Gastrocnemius medialis (tissue), 4 donors: ENCODE measurements around the gene ASPHD2. TPM values are rescaled to one million over a fixed set of nuclear protein-coding genes. Genes with fewer than 3 reads are reported as not detected.

Experiments used
- ATAC-seq, 2 donors: fragments of 150-250 bp; one replicate each; pipeline ENCODE4 v1.9.1; 2016
- DNase-seq, 2 donors: peaks; one replicate each; pipeline ENCODE4 v3.0.0-alpha.2; 2019
- H3K27ac ChIP-seq, 4 donors: fragments of 200-600 bp; sonication (generic); 1 replicate in 1 of 4; 2 replicates in 3 of 4; pipeline ENCODE4 v1.5.1; 2016 to 2018; ENCODE audit warnings: mild to moderate bottlenecking in 2 of 4, moderate library complexity in 1 of 4
- H3K27me3 ChIP-seq, 3 donors: fragments of 200-600 bp; sonication (generic) in 2 of 3; 1 replicate in 1 of 3; 2 replicates in 2 of 3; pipeline versions ENCODE4 v1.5.1 to v1.6.0; 2016 to 2019; ENCODE audit warnings: mild to moderate bottlenecking in 1 of 3, moderate library complexity in 1 of 3
- H3K36me3 ChIP-seq, 2 donors: fragments of 200-600 bp; sonication (generic) in 1 of 2; one replicate each; pipeline ENCODE4 v1.5.1; 2017 to 2018
- H3K4me1 ChIP-seq, 2 donors: fragments of 200-600 bp; sonication (generic) in 1 of 2; one replicate each; pipeline ENCODE4 v1.5.1; 2016 to 2017; ENCODE audit warnings: mild to moderate bottlenecking in 2 of 2
- H3K4me3 ChIP-seq, 4 donors: fragments of 200-600 bp; sonication (generic) in 3 of 4; 1 replicate in 1 of 4; 2 replicates in 3 of 4; pipeline ENCODE4 v1.5.1; 2016 to 2019; ENCODE audit warnings: mild to moderate bottlenecking in 2 of 4
- H3K9me3 ChIP-seq, 3 donors: fragments of 200-600 bp; sonication (generic) in 2 of 3; 1 replicate in 1 of 3; 2 replicates in 2 of 3; pipeline ENCODE4 v1.5.1; 2016 to 2019
- POLR2A ChIP-seq, 2 donors: fragments of 450-650 bp; IDR thresholded peaks; one replicate each; pipeline ENCODE4 v1.6.1; 2017; ENCODE audit warnings: antibody characterized with exemption in 2 of 2, mild to moderate bottlenecking in 2 of 2, moderate library complexity in 2 of 2
- in situ Hi-C, 4 donors: fragments of 200-750 bp; cut with MboI; loops; one replicate each; pipeline versions ENCODE4 v1.15.0 to v1.8.0; 2017; ENCODE audit warnings: low sequenced_read_pairs in 4 of 4
- intact Hi-C: fragments of 100-400 bp; cut with DNase I; formaldehyde crosslinking; loops from one replicate; pipeline ENCODE4 v1.15.1; 2023; ENCODE audit warnings: low total_unique reads
- total RNA-seq, 4 donors: library from RNA; depleted of rRNA; stranded (reverse); fragments of >200 nt; gene quantifications; one replicate each; pipeline versions ENCODE4 v1.1.0 to v1.2.3, GENCODE V29; 2016
- TF ChIP-seq, protein P1 (sequence below), 5 experiments: fragments of 450-650 bp in 3 of 5; fragments of 200-600 bp in 2 of 5; sonication (generic) in 2 of 5; IDR thresholded peaks in 4 of 5; conservative IDR thresholded peaks in 1 of 5; 1 replicate in 4 of 5; 2 replicates in 1 of 5; pipeline ENCODE4 v1.5.1; 2016 to 2019; ENCODE audit warnings: antibody characterized with exemption in 5 of 5, mild to moderate bottlenecking in 3 of 5, moderate library complexity in 3 of 5

ASPHD2 gene
- total RNA-seq, 4 donors from 2014 or later = 0.07 to 0.10 TPM; not detected in 2

DNA sequence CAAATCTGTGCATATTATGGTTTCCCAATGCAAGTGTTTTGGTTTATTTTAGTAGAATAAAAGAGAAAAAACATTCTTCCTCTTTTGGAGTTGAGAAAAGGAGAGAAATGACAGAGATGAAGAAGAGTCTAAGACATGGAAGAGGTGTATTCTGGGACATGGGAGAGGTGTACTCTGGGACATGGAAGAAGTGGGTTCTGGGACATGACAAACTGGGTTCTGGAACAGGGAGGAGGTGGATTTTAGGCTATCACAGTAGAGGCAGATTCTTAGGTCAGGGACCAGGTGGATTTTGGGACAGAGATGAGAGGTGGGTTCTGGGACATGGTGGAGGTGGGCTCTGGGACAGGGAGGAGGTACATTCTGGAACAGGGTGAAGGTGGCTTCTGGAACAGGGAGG, 2.1 kb upstream of the ASPHD2 start:
- H3K27me3 ChIP-seq = peaks cover 16 to 28% (median 19%) of the 10 kb centered on the region in 3 donors
- no peak overlapping the region for H3K27ac ChIP-seq
- H3K4me3 ChIP-seq = no peak overlapping the region
- in situ Hi-C loops = no loop called here
- DNase-seq = no peak
- no peaks in the 10 kb centered on the region for H3K36me3 ChIP-seq
- TF ChIP-seq, protein P1, sequence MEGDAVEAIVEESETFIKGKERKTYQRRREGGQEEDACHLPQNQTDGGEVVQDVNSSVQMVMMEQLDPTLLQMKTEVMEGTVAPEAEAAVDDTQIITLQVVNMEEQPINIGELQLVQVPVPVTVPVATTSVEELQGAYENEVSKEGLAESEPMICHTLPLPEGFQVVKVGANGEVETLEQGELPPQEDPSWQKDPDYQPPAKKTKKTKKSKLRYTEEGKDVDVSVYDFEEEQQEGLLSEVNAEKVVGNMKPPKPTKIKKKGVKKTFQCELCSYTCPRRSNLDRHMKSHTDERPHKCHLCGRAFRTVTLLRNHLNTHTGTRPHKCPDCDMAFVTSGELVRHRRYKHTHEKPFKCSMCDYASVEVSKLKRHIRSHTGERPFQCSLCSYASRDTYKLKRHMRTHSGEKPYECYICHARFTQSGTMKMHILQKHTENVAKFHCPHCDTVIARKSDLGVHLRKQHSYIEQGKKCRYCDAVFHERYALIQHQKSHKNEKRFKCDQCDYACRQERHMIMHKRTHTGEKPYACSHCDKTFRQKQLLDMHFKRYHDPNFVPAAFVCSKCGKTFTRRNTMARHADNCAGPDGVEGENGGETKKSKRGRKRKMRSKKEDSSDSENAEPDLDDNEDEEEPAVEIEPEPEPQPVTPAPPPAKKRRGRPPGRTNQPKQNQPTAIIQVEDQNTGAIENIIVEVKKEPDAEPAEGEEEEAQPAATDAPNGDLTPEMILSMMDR (IDR thresholded peaks at IDR 0.05 in 4 of 5, conservative IDR thresholded peaks at IDR 0.05 in 1 of 5) = no peak
- TF ChIP-seq POLR2A (IDR thresholded peaks at IDR 0.05) = no peak
- ATAC-seq = no peak
- H3K9me3 ChIP-seq = no peaks in the 10 kb centered on the region
- intact Hi-C loops = no loop called here
- peaks cover 3% of the 10 kb centered on the region in 2 donors for H3K4me1 ChIP-seq

DNA sequence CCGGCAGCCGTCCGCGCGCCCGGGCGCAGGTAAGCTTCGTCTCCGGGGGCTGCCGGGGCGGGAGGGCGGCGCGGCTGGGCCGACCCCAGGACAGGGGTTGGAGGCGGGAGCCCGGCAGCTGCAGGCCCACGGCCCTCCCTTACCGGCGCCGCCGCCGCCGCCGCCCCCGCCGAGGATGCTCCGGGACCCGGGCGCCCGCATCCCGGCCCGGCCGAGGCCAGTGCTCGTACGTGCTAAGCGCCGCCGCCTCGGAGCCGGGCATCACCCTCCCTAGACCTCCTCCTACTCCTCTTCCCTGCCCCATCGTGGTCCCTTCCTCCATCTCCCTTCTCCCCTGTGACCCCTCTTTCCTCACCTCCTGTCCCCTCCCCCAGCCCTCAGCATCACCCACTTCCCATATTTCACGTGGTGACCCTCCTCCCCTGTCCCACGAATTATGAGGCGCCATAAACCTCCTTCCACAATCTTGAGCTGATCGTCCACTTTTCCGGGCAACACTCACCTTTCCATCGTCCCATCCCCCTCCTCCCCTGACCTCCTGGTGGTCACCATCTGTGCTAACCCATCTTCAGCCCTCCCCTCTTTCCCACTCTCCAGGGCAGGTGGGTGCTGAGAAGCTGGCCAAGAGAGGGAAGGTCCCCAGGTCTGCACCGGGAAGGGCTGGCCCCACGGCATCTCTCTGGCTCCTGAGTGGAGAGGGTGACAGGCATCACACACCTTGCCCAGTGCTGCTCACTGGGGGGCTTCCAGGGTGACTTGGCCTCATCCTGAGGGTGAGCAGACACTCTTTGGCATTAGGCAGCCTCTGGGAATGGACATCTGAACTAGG, 612 bp downstream of the ASPHD2 start:
- DNase-seq (no peak), ATAC-seq (peak in 1 of 2 donors; percentile 14)
- no peaks in the 10 kb centered on the region for H3K36me3 ChIP-seq
- H3K4me3 ChIP-seq = peak overlapping the region in 3 of 4 donors; percentile 34 to 41 (median 40)
- in situ Hi-C loops = no loop called here
- no peaks in the 10 kb centered on the region for H3K9me3 ChIP-seq
- H3K27ac ChIP-seq = no peak overlapping the region
- TF ChIP-seq, protein P1 (IDR thresholded peaks at IDR 0.05 in 4 of 5, conservative IDR thresholded peaks at IDR 0.05 in 1 of 5) = no peak
- TF ChIP-seq POLR2A (IDR thresholded peaks at IDR 0.05) = no peak
- H3K27me3 ChIP-seq = peaks cover 25 to 31% (median 30%) of the 10 kb centered on the region in 3 donors
- H3K4me1 ChIP-seq = peaks cover 3% of the 10 kb centered on the region in 2 donors
- intact Hi-C loops = no loop called here

DNA sequence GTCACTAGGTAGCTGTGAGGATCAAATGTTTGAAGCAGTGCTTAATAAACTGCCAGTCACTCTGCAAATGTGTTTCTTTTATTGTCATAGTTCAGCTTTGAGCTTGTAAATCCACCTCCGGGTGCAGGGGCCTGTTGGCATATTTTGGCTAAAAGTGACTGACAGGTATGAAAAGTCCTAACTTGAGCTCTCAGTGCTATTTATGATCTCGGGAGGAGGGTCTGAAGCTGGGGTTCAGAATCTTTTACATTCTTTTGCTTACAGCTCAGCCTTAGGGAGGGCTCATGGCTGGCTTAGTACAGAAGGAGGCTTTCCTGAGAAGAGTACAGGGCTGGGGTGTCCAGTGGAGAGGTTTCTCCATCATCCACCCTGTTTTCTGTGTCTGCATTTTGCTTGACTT, 1.5 kb downstream of the ASPHD2 start:
- Histone ChIP-seq H3K4me1 (peaks cover 3% of the 10 kb centered on the region in 2 donors), H3K36me3 (no peaks in the 10 kb centered on the region), H3K9me3 (no peaks in the 10 kb centered on the region), H3K27ac (no peak overlapping the region), H3K4me3 (no peak overlapping the region), H3K27me3 (peaks cover 25 to 35% (median 31%) of the 10 kb centered on the region in 3 donors)
- ATAC-seq (no peak), DNase-seq (no peak)
- in situ Hi-C loops (no loop called here), intact Hi-C loops (no loop called here)
- TF ChIP-seq, protein P1 (IDR thresholded peaks at IDR 0.05 in 4 of 5, conservative IDR thresholded peaks at IDR 0.05 in 1 of 5) = no peak
- no peak for TF ChIP-seq POLR2A (IDR thresholded peaks at IDR 0.05)

DNA sequence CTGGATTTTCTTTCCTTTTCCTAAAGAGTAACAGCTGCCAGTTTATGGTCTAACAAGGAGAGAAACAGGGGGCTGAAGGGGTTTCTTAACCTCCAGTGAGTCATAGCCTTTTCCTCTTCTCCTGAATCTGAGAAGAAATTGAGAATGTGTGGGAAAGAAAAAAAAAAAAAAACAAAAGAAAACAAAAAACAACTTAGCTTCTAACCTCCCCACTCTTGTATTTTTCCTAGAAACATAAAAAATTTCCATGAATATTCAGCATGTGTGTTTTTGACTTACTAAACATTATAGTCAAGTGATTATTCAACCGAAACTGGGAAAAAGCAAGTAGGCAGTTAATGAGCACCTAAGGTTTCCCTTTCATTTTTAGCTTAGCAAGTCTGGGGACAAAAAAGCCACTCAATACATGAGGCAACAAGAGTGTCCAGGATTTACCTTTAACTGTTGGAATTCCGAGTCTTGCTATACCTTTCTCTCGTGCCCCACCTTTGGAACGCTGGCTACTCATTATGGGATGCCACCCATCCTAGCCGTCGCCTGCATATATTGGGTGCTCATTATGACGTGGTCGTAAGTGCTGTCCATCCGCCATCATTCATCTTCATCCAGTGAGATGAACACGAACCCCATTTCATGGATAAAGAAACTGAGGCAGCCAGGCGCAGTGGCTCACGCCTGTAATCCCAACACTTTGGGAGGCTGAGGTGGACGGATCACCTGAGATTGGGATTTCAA, 2.4 kb downstream of the ASPHD2 start:
- H3K4me3 ChIP-seq = no peak overlapping the region
- peaks cover 25 to 35% (median 31%) of the 10 kb centered on the region in 3 donors for H3K27me3 ChIP-seq
- intact Hi-C loops (no loop called here), in situ Hi-C loops (no loop called here)
- no peaks in the 10 kb centered on the region for H3K9me3 ChIP-seq
- DNase-seq (no peak), ATAC-seq (no peak)
- no peak overlapping the region for H3K27ac ChIP-seq
- H3K4me1 ChIP-seq = peaks cover 3% of the 10 kb centered on the region in 2 donors
- no peaks in the 10 kb centered on the region for H3K36me3 ChIP-seq
- TF ChIP-seq, protein P1 (IDR thresholded peaks at IDR 0.05 in 4 of 5, conservative IDR thresholded peaks at IDR 0.05 in 1 of 5) = no peak
- no peak for TF ChIP-seq POLR2A (IDR thresholded peaks at IDR 0.05)
